GM12874 (cell line): ENCODE data around the gene TMF1.

ENCODE experiments used
- CTCF ChIP-seq: IDR thresholded peaks from 2 replicates; pipeline ENCODE4 v1.5.1; 2011; ENCODE audit warnings: low read depth, mild to moderate bottlenecking, control low read depth, low read length, moderate library complexity; ENCODE audit not compliant: insufficient read depth

Gene TMF1

DNA sequence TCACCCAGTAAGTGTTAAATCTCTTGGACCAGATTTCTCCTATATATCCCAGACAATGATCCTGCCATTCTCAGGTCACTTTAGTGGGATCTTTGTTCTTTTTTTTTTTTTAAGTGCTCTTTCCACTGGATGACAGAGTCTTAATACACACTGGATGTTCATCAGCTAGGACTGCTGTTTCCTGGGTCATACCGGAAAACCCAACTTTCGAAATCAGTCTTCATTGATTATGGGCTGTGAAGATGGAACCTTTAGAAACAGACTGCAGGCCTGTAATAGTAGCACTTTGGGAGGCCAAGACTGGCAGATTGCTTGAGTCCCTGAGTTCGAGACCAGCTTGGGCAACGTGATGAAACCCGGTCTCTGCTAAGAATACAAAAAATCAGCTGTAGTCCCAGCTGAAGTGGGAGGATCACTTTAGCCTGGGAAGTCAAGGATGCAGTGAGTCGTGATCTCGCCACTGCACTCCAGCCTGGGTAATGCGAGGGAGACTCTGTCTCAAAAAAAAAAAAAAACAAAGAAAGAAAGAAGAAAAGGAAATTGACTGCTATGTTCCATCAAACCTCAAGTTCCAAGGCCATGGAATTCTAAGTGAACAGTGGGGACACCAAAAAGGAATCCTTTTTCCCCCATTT lies 40.9 kb downstream of the TMF1 start:
- no peak for TF ChIP-seq CTCF

DNA sequence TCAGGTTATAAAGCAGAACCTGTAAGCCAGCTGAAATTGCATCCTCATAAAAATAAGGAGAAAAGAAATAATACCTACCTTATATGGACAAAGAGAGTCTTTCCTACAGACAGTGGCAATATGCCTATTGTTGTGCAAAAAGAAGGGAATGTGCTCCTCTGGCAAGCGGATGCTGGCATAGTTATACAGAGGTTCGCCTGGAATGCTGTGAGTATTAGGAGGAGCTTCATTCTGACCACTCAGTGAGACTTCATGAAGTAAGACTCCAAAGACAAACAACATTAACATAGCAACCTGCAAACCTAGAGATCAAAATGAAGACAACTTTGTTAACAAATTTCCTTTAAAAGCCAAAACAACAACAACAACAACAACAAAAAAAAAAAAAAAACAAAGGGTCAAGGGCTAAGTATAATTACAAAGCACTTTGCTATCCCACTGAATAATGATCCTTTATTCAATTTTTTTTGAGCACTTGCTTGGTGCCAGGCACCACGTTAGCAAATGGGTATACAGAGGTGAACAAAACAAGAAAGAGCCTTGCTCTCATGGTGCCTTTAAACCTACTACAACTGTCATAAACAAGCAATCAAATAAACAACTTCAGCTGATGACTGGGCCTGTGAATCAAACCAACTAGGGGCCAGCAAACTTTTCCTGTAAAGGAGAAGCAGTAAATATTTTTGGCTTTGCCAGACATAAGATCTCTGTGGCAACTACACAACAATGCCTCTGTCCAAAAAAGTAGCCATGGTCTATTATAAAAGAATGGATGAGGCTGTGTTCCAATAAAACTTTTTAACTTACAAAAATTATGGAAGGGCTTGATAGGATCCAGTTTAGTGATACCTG lies 42.3 kb downstream of the TMF1 start:
- no peak for TF ChIP-seq CTCF

DNA sequence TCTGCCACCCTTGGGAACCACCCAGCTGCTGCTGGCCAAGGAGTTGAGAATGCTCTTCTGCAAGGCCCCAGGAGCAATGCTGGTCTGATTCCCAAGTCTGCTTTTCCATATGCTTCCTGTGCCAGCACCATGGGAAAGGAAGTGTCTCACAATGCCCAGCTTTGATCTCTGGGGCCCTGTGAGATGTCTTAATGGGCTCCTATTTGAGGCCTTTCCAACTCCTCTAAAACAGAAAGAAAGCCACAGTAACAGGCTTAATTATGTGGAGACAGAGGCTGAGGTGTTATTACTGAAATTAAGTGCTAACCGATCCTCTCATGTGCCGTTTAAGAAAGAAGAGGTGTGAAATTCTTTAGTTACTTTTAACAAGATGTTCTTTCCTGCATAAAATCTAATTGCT lies 43.2 kb downstream of the TMF1 start:
- no peak for TF ChIP-seq CTCF

GRCh38 chr3:69005791-69006482 lies 46.2 kb downstream of the TMF1 start:
- TF ChIP-seq CTCF: no peak

DNA sequence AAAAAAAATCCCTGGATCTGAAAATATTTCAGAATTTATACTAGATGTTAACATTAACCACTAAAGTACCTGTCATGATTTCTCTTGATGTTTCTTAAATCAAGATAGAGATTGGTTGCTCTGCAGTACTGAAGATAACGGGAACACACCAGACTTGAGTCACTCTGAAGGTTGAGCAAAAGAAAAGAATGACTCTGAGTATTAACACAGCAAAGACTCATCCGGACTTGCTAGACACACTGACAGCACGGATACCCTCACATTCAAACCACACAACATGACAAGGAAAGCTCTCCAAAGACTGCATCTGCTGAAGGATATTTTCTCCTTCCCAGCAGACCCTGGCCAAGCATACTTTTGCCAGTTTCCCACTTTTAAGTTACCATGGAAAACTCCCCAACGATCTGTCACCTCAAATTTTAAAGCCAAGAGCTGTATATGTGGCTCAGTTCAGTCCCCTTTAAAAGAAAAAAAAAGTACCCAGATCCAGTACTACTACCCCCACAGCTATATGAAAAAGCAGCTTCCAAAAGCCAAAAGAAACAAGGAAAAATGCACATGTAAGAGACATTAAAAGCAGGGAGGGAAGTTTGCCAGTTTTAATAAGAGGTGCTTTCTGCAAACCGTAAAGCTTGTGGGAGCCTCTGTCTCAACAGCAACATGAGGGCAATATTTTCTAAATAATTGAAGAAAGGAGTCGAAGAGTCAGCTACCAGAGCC lies 46.9 kb downstream of the TMF1 start:
- no peak for TF ChIP-seq CTCF

DNA sequence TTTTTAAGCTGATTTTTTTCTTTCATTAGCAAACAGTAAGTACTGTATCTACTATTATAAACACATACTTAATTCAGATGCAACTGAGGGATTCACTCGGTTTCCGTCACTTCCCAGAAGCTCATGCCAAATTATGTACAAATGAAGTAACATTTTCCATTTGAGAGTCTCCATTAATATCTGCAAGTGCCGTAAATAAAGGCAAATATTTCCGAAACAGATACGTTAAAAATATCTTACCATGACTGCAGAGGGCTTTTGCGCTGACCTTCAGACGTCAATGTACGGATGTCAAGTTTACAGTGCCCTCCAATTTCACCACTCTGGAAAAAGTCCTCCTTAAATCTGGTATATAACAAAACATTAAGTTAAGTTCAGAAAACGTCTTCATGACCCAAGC lies 48.0 kb downstream of the TMF1 start:
- no peak for TF ChIP-seq CTCF

DNA sequence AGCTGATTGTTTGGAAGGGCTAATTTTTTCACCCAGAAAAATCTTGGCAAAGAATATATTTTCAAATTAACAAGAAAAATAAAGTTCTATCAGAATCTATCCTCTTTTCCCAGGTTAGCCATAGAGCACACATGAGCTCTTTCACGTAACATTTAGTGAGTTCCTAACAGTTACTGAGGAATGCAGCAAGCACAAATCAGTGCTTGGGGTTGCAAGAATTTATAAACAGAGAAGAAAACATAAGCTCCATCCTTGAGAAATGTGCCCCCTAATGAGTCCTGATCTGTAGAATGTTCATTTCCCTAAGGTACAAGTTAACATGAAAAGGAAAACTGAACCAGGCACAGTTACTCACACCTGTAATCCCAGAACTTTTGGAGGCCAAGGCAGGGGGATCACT lies 52.5 kb downstream of the TMF1 start:
- TF ChIP-seq CTCF: no peak
